Spleen (tissue), 11 donors: ENCODE data around the gene AJM1. TPM values are rescaled to one million over a fixed set of nuclear protein-coding genes. Genes with fewer than 3 reads are reported as not detected.

ENCODE experiments used
- DNase-seq: peaks from one replicate; pipeline ENCODE4 v3.0.0-alpha.2; 2020
- H3K27ac ChIP-seq, 8 donors: fragments of 200-600 bp; sonication (generic) in 7 of 8; 1 replicate in 4 of 8; 2 replicates in 4 of 8; pipeline versions ENCODE4 v1.5.0 to v1.8.0; 2016 to 2021; ENCODE audit warnings: inconsistent platforms in 4 of 8, mild to moderate bottlenecking in 4 of 8, moderate library complexity in 1 of 8
- H3K27me3 ChIP-seq, 7 donors: fragments of 200-600 bp; sonication (generic) in 6 of 7; replicated peaks in 1 of 7; 1 replicate in 4 of 7; 2 replicates in 3 of 7; pipeline versions ENCODE4 v1.5.0 to v1.8.0; 2016 to 2021; ENCODE audit warnings: inconsistent platforms in 3 of 7, mild to moderate bottlenecking in 1 of 7
- H3K36me3 ChIP-seq, 6 donors: fragments of 200-600 bp; sonication (generic) in 5 of 6; 1 replicate in 4 of 6; 2 replicates in 2 of 6; pipeline versions ENCODE4 v1.5.0 to v1.8.0; 2016 to 2021; ENCODE audit warnings: inconsistent platforms in 2 of 6
- H3K4me1 ChIP-seq, 6 donors: fragments of 200-600 bp; sonication (generic) in 5 of 6; 1 replicate in 3 of 6; 2 replicates in 3 of 6; pipeline versions ENCODE4 v1.5.0 to v1.8.0; 2016 to 2021; ENCODE audit warnings: inconsistent platforms in 3 of 6
- H3K4me3 ChIP-seq, 8 donors: fragments of 200-600 bp; sonication (generic) in 7 of 8; 1 replicate in 4 of 8; 2 replicates in 4 of 8; pipeline versions ENCODE4 v1.5.0 to v1.8.0; 2016 to 2021; ENCODE audit warnings: inconsistent platforms in 4 of 8, mild to moderate bottlenecking in 4 of 8, moderate library complexity in 2 of 8
- H3K9me3 ChIP-seq, 8 donors: fragments of 200-600 bp; sonication (generic) in 7 of 8; 1 replicate in 4 of 8; 2 replicates in 4 of 8; pipeline versions ENCODE4 v1.5.0 to v1.8.0; 2016 to 2021; ENCODE audit warnings: inconsistent platforms in 4 of 8
- CTCF ChIP-seq, 11 experiments: fragments of 200-600 bp in 7 of 11; fragments of 450-650 bp in 4 of 11; sonication (generic) in 4 of 11; IDR thresholded peaks in 8 of 11; conservative IDR thresholded peaks in 3 of 11; 1 replicate in 7 of 11; 2 replicates in 4 of 11; pipeline versions ENCODE4 v1.4.0 to v1.8.0; 2016 to 2021; ENCODE audit warnings: antibody characterized with exemption in 11 of 11, inconsistent platforms in 4 of 11, mild to moderate bottlenecking in 1 of 11
- POLR2A ChIP-seq, 3 donors: fragments of 450-650 bp; IDR thresholded peaks; one replicate each; pipeline ENCODE4 v1.5.1; 2017; ENCODE audit warnings: antibody characterized with exemption in 3 of 3, mild to moderate bottlenecking in 1 of 3
- POLR2AphosphoS5 ChIP-seq, 3 donors: sonication (generic); formaldehyde crosslinking; IDR thresholded peaks; one replicate each; pipeline ENCODE4 v1.5.1; 2017; ENCODE audit warnings: antibody characterized with exemption in 3 of 3
- WGBS, 5 donors: extraction: QIAGEN DNeasy Blood & Tissue Kit in 3 of 5; methylation state at CpG; one replicate each; pipeline versions ENCODE4 v1.1.5 to v1.1.7; 2013 to 2018; 5-methylcytosine and 5-hydroxymethylcytosine counted together
- intact Hi-C: fragments of 100-400 bp; cut with DNase I; formaldehyde crosslinking; loops from one replicate; pipeline ENCODE4 v1.15.0; 2023; ENCODE audit warnings: low total_unique reads
- polyA plus RNA-seq, 3 donors: library from polyadenylated mRNA; stranded (reverse); fragments of 200-250 nt; gene quantifications; one replicate each; pipeline ENCODE4 v1.2.1, GENCODE V29; 2013
- total RNA-seq, 7 donors: library from RNA; depleted of rRNA in 3 of 7; stranded (reverse); fragments of >200 nt in 3 of 7; fragmentation: NEBNext Ultra II Directional in 4 of 7; extraction: Animal tissue kit (Norgen Biotek cat#: 25700) in 4 of 7; gene quantifications; one replicate each; pipeline versions ENCODE4 v1.1.0 to v1.2.1, GENCODE V29; 2016 to 2021
- donor health status: healthy with polysubstance abuse.
- donor health status: DM: no; HTN: no; CAD: no; lungs with moderate emphysema.
- donor health status: DM: no; HTN: no; CAD: no.
- donor health status: Bipolar disorder and iron deficiency.
- donor health status: healthy.
- donor health status: DM: no; HTN: no; CAD: no.
- donor health status: DM: yes; HTN: yes; CAD: no.

Gene AJM1
- total and polyA plus RNA-seq, 10 donors: 0.91 to 13.1 (median 4.9) TPM

- Histone ChIP-seq H3K4me3 (peak within 1 kb of the TSS; percentile 88 to 100 (median 98)), H3K36me3 (peaks cover 0 to 55% (median 2%) of the 10 kb centered on the region in 6 donors), H3K9me3 (no peaks in the 10 kb centered on the region), H3K27me3 (peaks cover 0 to 3% (median under 1%) of the 10 kb centered on the region in 7 donors), H3K27ac (peak within 1 kb of the TSS; percentile 90 to 95 (median 93)), H3K4me1 (peaks cover 33 to 65% (median 43%) of the 10 kb centered on the region in 6 donors)
- TF ChIP-seq POLR2AphosphoS5 (IDR thresholded peaks at IDR 0.05) (peak; percentile 88 to 94 (median 92)), CTCF (IDR thresholded peaks at IDR 0.05 in 8 of 11, conservative IDR thresholded peaks at IDR 0.05 in 3 of 11) (no peak), POLR2A (IDR thresholded peaks at IDR 0.05) (peak in 2 of 3 donors; percentile 27 to 67)
- intact Hi-C loops: no loop called here
- peak; percentile 94 for DNase-seq
- WGBS, 5 donors: 0 to 2% (median 1%) methylated on average over 51 to 96 of the region's 96 CpGs
Observed at GRCh38 chr9:136807281-136808074, 34.8 kb upstream of the AJM1 start, which contains the start of gene RABL6. TSS of gene RABL6 (plus strand) at chr9:136807948. CDS start at chr9:136808197, 249 bp downstream.

DNA sequence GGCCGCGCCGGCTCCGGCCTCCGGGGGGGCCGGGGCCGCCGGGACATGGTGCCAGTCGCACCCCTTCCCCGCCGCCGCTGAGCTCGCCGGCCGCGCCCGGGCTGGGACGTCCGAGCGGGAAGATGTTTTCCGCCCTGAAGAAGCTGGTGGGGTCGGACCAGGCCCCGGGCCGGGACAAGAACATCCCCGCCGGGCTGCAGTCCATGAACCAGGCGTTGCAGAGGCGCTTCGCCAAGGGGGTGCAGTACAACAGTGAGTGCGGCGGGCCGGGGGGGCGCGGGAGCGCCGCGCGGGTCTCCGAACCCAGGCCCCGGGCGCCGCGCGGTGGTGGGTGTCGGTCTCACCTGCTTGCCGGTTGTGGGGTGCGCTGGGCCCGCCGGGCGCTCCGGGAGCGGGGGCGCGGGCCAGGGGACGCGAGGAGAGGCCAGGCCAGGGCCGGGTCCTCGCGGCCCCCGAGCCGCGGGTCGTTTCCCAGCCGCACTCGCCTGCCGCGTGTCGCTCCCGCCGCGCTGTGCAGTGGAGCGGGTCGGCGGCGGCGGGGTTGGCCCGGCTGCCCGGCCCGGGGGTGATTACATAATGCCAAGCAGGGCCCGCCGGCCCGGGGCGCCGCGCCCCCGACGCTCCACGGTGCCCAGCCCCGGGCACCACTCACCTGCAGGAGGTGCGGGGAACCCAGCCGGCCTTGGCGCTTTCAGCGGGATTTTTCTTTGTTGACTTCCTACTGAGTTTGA lies 34.0 kb upstream of the AJM1 start:
- DNase-seq: peak; percentile 88
- Histone ChIP-seq H3K9me3 (no peaks in the 10 kb centered on the region), H3K4me1 (peaks cover 33 to 73% (median 47%) of the 10 kb centered on the region in 6 donors), H3K4me3 (peak overlapping the region; percentile 88 to 100 (median 98)), H3K36me3 (peaks cover 0 to 63% (median 2%) of the 10 kb centered on the region in 6 donors), H3K27ac (peak overlapping the region; percentile 38 to 95 (median 93)), H3K27me3 (no peaks in the 10 kb centered on the region)
- 0 to 2% (median 0%) methylated on average over 29 to 93 of the region's 93 CpGs for WGBS, 5 donors
- intact Hi-C loops: no loop called here
- no peak for TF ChIP-seq POLR2A (IDR thresholded peaks at IDR 0.05)
- no peak for TF ChIP-seq CTCF (IDR thresholded peaks at IDR 0.05 in 8 of 11, conservative IDR thresholded peaks at IDR 0.05 in 3 of 11)
- TF ChIP-seq POLR2AphosphoS5 (IDR thresholded peaks at IDR 0.05): no peak

DNA sequence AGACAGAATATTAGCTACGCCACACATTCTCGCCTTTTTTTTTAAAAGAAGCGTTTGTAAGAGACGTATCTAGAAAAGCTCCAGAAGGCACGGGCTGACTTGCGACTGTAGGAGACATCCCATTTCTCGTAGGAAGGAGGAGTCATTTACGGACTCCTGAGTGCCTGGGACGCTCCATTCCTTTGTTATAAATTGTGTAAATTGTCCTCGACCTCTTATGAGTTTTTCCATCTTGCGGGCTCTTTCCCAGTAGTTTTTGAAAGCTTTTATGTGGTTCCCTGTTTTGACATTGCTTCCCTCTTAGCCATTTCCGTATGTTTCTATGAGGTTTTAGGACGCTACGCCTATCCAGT lies 33.5 kb upstream of the AJM1 start:
- H3K27ac ChIP-seq: peak overlapping the region in 6 of 8 donors; percentile 93 to 95 (median 94)
- no peaks in the 10 kb centered on the region for H3K9me3 ChIP-seq
- no peak for TF ChIP-seq CTCF (IDR thresholded peaks at IDR 0.05 in 8 of 11, conservative IDR thresholded peaks at IDR 0.05 in 3 of 11)
- TF ChIP-seq POLR2AphosphoS5 (IDR thresholded peaks at IDR 0.05): no peak
- TF ChIP-seq POLR2A (IDR thresholded peaks at IDR 0.05): no peak
- WGBS, 5 donors: 4 to 7% (median 5%) methylated on average over 14 of the region's 14 CpGs
- no peaks in the 10 kb centered on the region for H3K27me3 ChIP-seq
- DNase-seq: no peak
- H3K4me1 ChIP-seq: peaks cover 33 to 75% (median 48%) of the 10 kb centered on the region in 6 donors
- intact Hi-C loops: no loop called here
- peak overlapping the region; percentile 88 to 100 (median 98) for H3K4me3 ChIP-seq
- peaks cover 0 to 67% (median 2%) of the 10 kb centered on the region in 6 donors for H3K36me3 ChIP-seq
